SK-N-SH treated with all-trans-retinoic acid at 6 μM for 48 hours (cell line): ENCODE measurements around the gene PIGS.

Source experiments
- CSDC2 ChIP-seq: fragments of 250-450 bp; sonication (Bioruptor Pico); IDR thresholded peaks from 2 replicates; pipeline ENCODE4 v1.5.0; 2020; ENCODE audit warnings: mild to moderate bottlenecking, moderate library complexity
- ESRRG ChIP-seq: fragments of 250-450 bp; sonication (Bioruptor Pico); IDR thresholded peaks from 2 replicates; pipeline ENCODE4 v1.6.1; 2021; ENCODE audit warnings: mild to moderate bottlenecking
- GLIS3 ChIP-seq: fragments of 250-450 bp; sonication (Bioruptor Pico); IDR thresholded peaks from 2 replicates; pipeline ENCODE4 v1.5.0; 2020; ENCODE audit warnings: mild to moderate bottlenecking, moderate library complexity
- TSHZ2 ChIP-seq: fragments of 250-450 bp; sonication (Bioruptor Pico); IDR thresholded peaks from 2 replicates; pipeline ENCODE4 v1.5.0; 2020; ENCODE audit warnings: mild to moderate bottlenecking, moderate library complexity
- ZC3H10 ChIP-seq: fragments of 250-450 bp; sonication (Bioruptor Pico); IDR thresholded peaks from 2 replicates; pipeline ENCODE4 v1.5.1; 2021; ENCODE audit warnings: mild to moderate bottlenecking, moderate library complexity

GRCh38 chr17:28521311-28522085, 49.8 kb downstream of the PIGS start:
- TF ChIP-seq ESRRG (CRISPR knock-in tag) (no peak), CSDC2 (no peak), ZC3H10 (CRISPR knock-in tag) (no peak), TSHZ2 (CRISPR knock-in tag) (no peak), GLIS3 (no peak)
